HepG2 (cell line): ENCODE data around the gene GFAP. TPM values are rescaled to one million over a fixed set of nuclear protein-coding genes. Genes with fewer than 3 reads are reported as not detected.

Experiments used
- ATAC-seq: fragments of 200-7000 bp; cut with Tn5 transposase; 3 replicates; pipeline ENCODE4 v1.9.1; 2020; ENCODE audit warnings: mild to moderate bottlenecking, moderate library complexity
- BruUV-seq: library from RNA; stranded (reverse); fragments of 400-500 nt; replicated peaks from 2 replicates; lab custom pipeline; 2021; lab: Mats Ljungman, UMichigan
- CTCF ChIA-PET: fragments of 300-600 bp; formaldehyde crosslinking; extraction: SDS; loops from one replicate; lab custom pipeline; 2021; ENCODE audit warnings: low total read pairs, inconsistent platforms, low intra/inter-chr PET ratio; lab: Yijun Ruan, JAX
- POLR2A ChIA-PET: fragments of 350-600 bp; sonication (Branson Sonifier 250); formaldehyde crosslinking; loops from one replicate; lab custom pipeline; 2020; ENCODE audit warnings: antibody characterized with exemption, inconsistent platforms; lab: Yijun Ruan, JAX
- DNase-seq: peaks from one replicate; pipeline ENCODE4 v3.0.0-alpha.2; 2015; ENCODE audit warnings: low spot score
- FAIRE-seq: peaks from 3 replicates; lab custom pipeline; 2011; peaks lifted over from hg19 to GRCh38; lab: Jason Lieb, UNC
- H2AFZ ChIP-seq: one replicate; pipeline ENCODE4 v1.6.1; 2011; ENCODE audit warnings: low read length, inconsistent platforms
- H3K27ac ChIP-seq: fragments of 300-600 bp; 3 replicates; pipeline ENCODE4 v1.8.0; 2011; ENCODE audit warnings: mixed run types, mild to moderate bottlenecking, mixed read lengths, low read length, inconsistent platforms; ENCODE audit not compliant: insufficient read depth; ENCODE audit errors: extremely low read length
- H3K27me3 ChIP-seq, 2 experiments: fragments of 200-600 bp in 1 of 2; 2 replicates in 1 of 2; 3 replicates in 1 of 2; pipeline versions ENCODE4 v1.6.0 to v1.8.0; 2011; ENCODE audit warnings: low read length in 2 of 2, mild to moderate bottlenecking in 2 of 2, moderate library complexity in 2 of 2, inconsistent platforms in 1 of 2; ENCODE audit not compliant: insufficient read depth in 2 of 2, control insufficient read depth in 1 of 2
- H3K36me3 ChIP-seq, 2 experiments: fragments of 200-600 bp in 1 of 2; replicated peaks in 1 of 2; 2 replicates in 1 of 2; 3 replicates in 1 of 2; pipeline versions ENCODE4 v1.5.1 to v1.8.0; 2011; ENCODE audit warnings: low read length in 2 of 2, inconsistent platforms in 1 of 2; ENCODE audit not compliant: insufficient read depth in 2 of 2, control insufficient read depth in 1 of 2
- H3K4me1 ChIP-seq: 2 replicates; pipeline ENCODE4 v1.5.1; 2012; ENCODE audit warnings: low read length, inconsistent platforms; ENCODE audit not compliant: insufficient read depth
- H3K4me2 ChIP-seq: 2 replicates; pipeline ENCODE4 v1.6.0; 2011; ENCODE audit warnings: low read depth, low read length, inconsistent platforms
- H3K4me3 ChIP-seq, 3 experiments: fragments of 200-600 bp in 1 of 3; sonication (generic), shearing (Covaris generic) in 1 of 3; replicated peaks in 1 of 3; 2 replicates each; pipeline ENCODE4 v1.5.1; 2011 to 2016; ENCODE audit warnings: low read length in 3 of 3, inconsistent platforms in 2 of 3, low read depth in 2 of 3, mild to moderate bottlenecking in 2 of 3, control low read depth in 1 of 3, mixed read lengths in 1 of 3; ENCODE audit not compliant: insufficient read depth in 1 of 3
- H3K79me2 ChIP-seq: one replicate; pipeline ENCODE4 v1.6.1; 2011; ENCODE audit warnings: low read length, inconsistent platforms; ENCODE audit not compliant: insufficient read depth
- H3K9ac ChIP-seq: 2 replicates; pipeline ENCODE4 v1.6.0; 2011; ENCODE audit warnings: mild to moderate bottlenecking, low read depth, low read length, inconsistent platforms; ENCODE audit not compliant: insufficient read depth
- H3K9me3 ChIP-seq: 2 replicates; pipeline ENCODE4 v1.5.1; 2012; ENCODE audit warnings: mild to moderate bottlenecking, low read length
- H4K20me1 ChIP-seq: 2 replicates; pipeline ENCODE4 v1.6.0; 2011; ENCODE audit warnings: inconsistent platforms, mild to moderate bottlenecking, low read length, moderate library complexity; ENCODE audit not compliant: insufficient read depth
- EED ChIP-seq: sonication (generic); formaldehyde crosslinking; IDR thresholded peaks from 2 replicates; pipeline ENCODE4 v1.5.0; 2020; ENCODE audit warnings: mild to moderate bottlenecking, missing genetic modification reagents
- HOXA3 ChIP-seq: sonication (generic); formaldehyde crosslinking; IDR thresholded peaks from 2 replicates; pipeline ENCODE4 v1.5.0; 2020; ENCODE audit warnings: missing genetic modification reagents
- KDM2A ChIP-seq: sonication (generic); formaldehyde crosslinking; IDR thresholded peaks from 2 replicates; pipeline ENCODE4 v1.4.0; 2020; ENCODE audit warnings: low read depth, missing genetic modification reagents, borderline replicate concordance
- RARA ChIP-seq: IDR thresholded peaks from 2 replicates; pipeline ENCODE4 v1.6.1; 2016; ENCODE audit warnings: missing genetic modification reagents, missing compliant biosample characterization
- SKI ChIP-seq: fragments of 450-650 bp; IDR thresholded peaks from one replicate; pipeline ENCODE4 v1.6.1; 2018; ENCODE audit warnings: mild to moderate bottlenecking; ENCODE audit not compliant: partially characterized antibody
- TEAD3 ChIP-seq: optimal IDR thresholded peaks from 2 replicates; pipeline ENCODE3; 2016; ENCODE audit warnings: borderline replicate concordance
- ZMYM3 ChIP-seq: sonication (generic); formaldehyde crosslinking; IDR thresholded peaks from 2 replicates; pipeline ENCODE4 v1.5.1; 2020; ENCODE audit warnings: mild to moderate bottlenecking, missing genetic modification reagents
- ZNF317 ChIP-seq: sonication (generic); formaldehyde crosslinking; IDR thresholded peaks from 2 replicates; pipeline ENCODE4 v1.5.0; 2020; ENCODE audit warnings: mild to moderate bottlenecking, missing genetic modification reagents
- ZNF788 ChIP-seq: sonication (generic); formaldehyde crosslinking; IDR thresholded peaks from 2 replicates; pipeline ENCODE4 v1.5.0; 2020; ENCODE audit warnings: mild to moderate bottlenecking, missing genetic modification reagents, borderline replicate concordance
- WGBS: methylation state at CpG from one replicate; pipeline ENCODE4 v1.1.6; 2017; ENCODE audit warnings: low lambda C conversion rate; 5-methylcytosine and 5-hydroxymethylcytosine counted together
- in situ Hi-C: cut with HindIII; loops from 2 replicates; pipeline ENCODE4 v1.10.0; 2017; ENCODE audit warnings: low pct_unique_long_range_greater_than_20kb; ENCODE audit not compliant: extremely low pct_ligation_motif_present
- intact Hi-C: fragments of 100-400 bp; cut with micrococcal nuclease; formaldehyde crosslinking; loops from one replicate; pipeline ENCODE4 v1.10.0; 2022; ENCODE audit not compliant: unreplicated experiment
- polyA plus RNA-seq, 8 experiments: library from polyadenylated mRNA; depleted of rRNA in 3 of 8; stranded (reverse) in 7 of 8; unstranded in 1 of 8; fragments of >200 nt; fragmentation: Illumina TruSeq in 4 of 8; extraction: Trizol in 4 of 8; gene quantifications; 2 replicates each; pipeline versions ENCODE4 v1.2.1 to v1.2.3, GENCODE V29; 2011 to 2016; ENCODE audit warnings: low read depth in 4 of 8, missing spikeins in 1 of 8, mixed read lengths in 1 of 8; ENCODE audit not compliant: insufficient read depth in 1 of 8
- total RNA-seq, 5 experiments: library from RNA; depleted of rRNA; stranded (reverse); fragments of >200 nt; fragmentation: Illumina TruSeq; extraction: Trizol; gene quantifications; 2 replicates each; pipeline ENCODE4 v1.2.3, GENCODE V29; 2016; ENCODE audit warnings: low read depth in 1 of 5
- TF ChIP-seq, protein P1 (sequence below), 2 experiments: sonication (generic) in 1 of 2; formaldehyde crosslinking in 1 of 2; IDR thresholded peaks; 2 replicates each; pipeline versions ENCODE4 v1.6.1 to v1.9.0; 2014 to 2022; ENCODE audit warnings: antibody characterized with exemption in 1 of 2, borderline replicate concordance in 1 of 2, inconsistent platforms in 1 of 2, low read depth in 1 of 2, missing genetic modification reagents in 1 of 2
- TF ChIP-seq, protein P2 (sequence below): sonication (generic); formaldehyde crosslinking; IDR thresholded peaks from 2 replicates; pipeline ENCODE4 v1.5.1; 2020; ENCODE audit warnings: mild to moderate bottlenecking, missing genetic modification reagents, borderline replicate concordance

Gene GFAP
- total and polyA plus RNA-seq, 2 of the 13 experiments (the other 11 are each of a cell fraction or from before 2014, with no cell fraction given), result 0.11 to 0.29 TPM

DNA sequence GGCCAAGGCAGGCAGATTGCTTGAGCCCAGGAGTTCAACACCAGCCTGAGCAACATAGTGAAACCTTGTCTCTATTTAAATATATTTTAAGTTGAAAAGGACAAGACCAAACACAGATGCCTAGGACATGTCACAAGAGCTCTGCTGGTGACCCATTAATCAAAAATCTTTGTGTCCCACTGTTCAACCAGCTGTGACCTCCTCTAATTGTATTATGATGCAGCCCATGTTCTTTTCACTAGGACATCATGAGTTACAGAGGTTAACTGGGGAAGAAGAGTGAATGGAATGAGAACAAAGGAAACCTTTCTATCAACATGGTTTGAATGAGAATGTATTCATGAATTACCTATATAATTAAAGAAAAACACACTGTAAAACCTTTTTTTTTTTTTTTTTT, 23.1 kb downstream of the GFAP start (continued):
- TF ChIP-seq, protein P1, sequence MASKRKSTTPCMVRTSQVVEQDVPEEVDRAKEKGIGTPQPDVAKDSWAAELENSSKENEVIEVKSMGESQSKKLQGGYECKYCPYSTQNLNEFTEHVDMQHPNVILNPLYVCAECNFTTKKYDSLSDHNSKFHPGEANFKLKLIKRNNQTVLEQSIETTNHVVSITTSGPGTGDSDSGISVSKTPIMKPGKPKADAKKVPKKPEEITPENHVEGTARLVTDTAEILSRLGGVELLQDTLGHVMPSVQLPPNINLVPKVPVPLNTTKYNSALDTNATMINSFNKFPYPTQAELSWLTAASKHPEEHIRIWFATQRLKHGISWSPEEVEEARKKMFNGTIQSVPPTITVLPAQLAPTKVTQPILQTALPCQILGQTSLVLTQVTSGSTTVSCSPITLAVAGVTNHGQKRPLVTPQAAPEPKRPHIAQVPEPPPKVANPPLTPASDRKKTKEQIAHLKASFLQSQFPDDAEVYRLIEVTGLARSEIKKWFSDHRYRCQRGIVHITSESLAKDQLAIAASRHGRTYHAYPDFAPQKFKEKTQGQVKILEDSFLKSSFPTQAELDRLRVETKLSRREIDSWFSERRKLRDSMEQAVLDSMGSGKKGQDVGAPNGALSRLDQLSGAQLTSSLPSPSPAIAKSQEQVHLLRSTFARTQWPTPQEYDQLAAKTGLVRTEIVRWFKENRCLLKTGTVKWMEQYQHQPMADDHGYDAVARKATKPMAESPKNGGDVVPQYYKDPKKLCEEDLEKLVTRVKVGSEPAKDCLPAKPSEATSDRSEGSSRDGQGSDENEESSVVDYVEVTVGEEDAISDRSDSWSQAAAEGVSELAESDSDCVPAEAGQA (IDR thresholded peaks at IDR 0.05; ENCODE audit: low read depth), result no peak
- TF ChIP-seq, protein P1 (CRISPR knock-in tag; IDR thresholded peaks at IDR 0.05; ENCODE audit: borderline replicate concordance), result no peak
- TF ChIP-seq, all 625 proteins: peak for 0

DNA sequence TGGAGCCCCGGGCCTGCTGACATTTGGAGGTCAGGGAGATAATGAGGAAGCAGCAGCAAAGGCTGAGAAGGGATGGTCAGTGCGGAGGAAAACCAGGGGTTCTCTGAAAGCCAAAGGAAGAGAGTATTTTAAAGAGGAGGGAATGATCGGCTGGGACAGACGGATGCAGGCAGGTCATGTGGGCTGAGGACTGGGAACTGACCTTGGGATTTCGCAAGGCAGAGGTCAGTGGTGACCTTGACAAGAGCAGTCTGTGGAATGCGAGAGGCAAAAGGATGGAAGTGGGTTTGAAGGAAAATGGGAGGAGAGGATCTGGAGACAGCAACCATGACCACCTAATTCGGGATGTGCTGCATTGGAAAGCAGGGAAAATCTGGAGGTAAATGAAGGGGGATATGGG, 26.3 kb downstream of the GFAP start:
- no TSS peak for BruUV-seq
- H2AFZ ChIP-seq, result no peak overlapping the region
- intact Hi-C loops (no loop called here), in situ Hi-C loops (no loop called here)
- FAIRE-seq (peak; percentile 86), DNase-seq (peak; percentile 50), ATAC-seq (peak; percentile 79)
- H3K9ac ChIP-seq, result no peak overlapping the region
- no peaks in the 10 kb centered on the region for H3K27me3 ChIP-seq
- POLR2A ChIA-PET, result no interaction called here
- peak overlapping the region; percentile 25; the same call in 1 of the 2 replicates for H3K4me2 ChIP-seq
- H3K4me3 ChIP-seq, result peak overlapping the region in 1 of 3 experiments; percentile 9; a peak in 1 of 6 replicates
- CTCF ChIA-PET, result no interaction called here
- peaks cover 22% of the 10 kb centered on the region for H4K20me1 ChIP-seq
- 42% methylated on average over 7 of the region's 7 CpGs for WGBS
- no peak overlapping the region for H3K27ac ChIP-seq
- peaks cover 23 to 59% of the 10 kb centered on the region in 2 experiments for H3K36me3 ChIP-seq
- no peaks in the 10 kb centered on the region for H3K9me3 ChIP-seq
- H3K4me1 ChIP-seq, result peaks cover 22% of the 10 kb centered on the region
- H3K79me2 ChIP-seq, result peaks cover 38% of the 10 kb centered on the region
- 0 out of 2 replicates have a peak, but pooled peaks have one; percentile 52 for TF ChIP-seq KDM2A (CRISPR knock-in tag)
- TF ChIP-seq HOXA3 (CRISPR knock-in tag), result peak; percentile 60; the same call in 1 of the 2 replicates
- TF ChIP-seq, protein P2, sequence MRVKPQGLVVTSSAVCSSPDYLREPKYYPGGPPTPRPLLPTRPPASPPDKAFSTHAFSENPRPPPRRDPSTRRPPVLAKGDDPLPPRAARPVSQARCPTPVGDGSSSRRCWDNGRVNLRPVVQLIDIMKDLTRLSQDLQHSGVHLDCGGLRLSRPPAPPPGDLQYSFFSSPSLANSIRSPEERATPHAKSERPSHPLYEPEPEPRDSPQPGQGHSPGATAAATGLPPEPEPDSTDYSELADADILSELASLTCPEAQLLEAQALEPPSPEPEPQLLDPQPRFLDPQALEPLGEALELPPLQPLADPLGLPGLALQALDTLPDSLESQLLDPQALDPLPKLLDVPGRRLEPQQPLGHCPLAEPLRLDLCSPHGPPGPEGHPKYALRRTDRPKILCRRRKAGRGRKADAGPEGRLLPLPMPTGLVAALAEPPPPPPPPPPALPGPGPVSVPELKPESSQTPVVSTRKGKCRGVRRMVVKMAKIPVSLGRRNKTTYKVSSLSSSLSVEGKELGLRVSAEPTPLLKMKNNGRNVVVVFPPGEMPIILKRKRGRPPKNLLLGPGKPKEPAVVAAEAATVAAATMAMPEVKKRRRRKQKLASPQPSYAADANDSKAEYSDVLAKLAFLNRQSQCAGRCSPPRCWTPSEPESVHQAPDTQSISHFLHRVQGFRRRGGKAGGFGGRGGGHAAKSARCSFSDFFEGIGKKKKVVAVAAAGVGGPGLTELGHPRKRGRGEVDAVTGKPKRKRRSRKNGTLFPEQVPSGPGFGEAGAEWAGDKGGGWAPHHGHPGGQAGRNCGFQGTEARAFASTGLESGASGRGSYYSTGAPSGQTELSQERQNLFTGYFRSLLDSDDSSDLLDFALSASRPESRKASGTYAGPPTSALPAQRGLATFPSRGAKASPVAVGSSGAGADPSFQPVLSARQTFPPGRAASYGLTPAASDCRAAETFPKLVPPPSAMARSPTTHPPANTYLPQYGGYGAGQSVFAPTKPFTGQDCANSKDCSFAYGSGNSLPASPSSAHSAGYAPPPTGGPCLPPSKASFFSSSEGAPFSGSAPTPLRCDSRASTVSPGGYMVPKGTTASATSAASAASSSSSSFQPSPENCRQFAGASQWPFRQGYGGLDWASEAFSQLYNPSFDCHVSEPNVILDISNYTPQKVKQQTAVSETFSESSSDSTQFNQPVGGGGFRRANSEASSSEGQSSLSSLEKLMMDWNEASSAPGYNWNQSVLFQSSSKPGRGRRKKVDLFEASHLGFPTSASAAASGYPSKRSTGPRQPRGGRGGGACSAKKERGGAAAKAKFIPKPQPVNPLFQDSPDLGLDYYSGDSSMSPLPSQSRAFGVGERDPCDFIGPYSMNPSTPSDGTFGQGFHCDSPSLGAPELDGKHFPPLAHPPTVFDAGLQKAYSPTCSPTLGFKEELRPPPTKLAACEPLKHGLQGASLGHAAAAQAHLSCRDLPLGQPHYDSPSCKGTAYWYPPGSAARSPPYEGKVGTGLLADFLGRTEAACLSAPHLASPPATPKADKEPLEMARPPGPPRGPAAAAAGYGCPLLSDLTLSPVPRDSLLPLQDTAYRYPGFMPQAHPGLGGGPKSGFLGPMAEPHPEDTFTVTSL (CRISPR knock-in tag), result peak; percentile 43; the same call in 1 of the 2 replicates
- 0 out of 2 replicates have a peak, but pooled peaks have one; percentile 42 for TF ChIP-seq ZNF788
- peak; percentile 29; the same call in 1 of the 2 replicates for TF ChIP-seq EED (CRISPR knock-in tag)
- 0 out of 2 replicates have a peak, but pooled peaks have one; percentile 54 for TF ChIP-seq ZNF317
- TF ChIP-seq TEAD3 (CRISPR knock-in tag), result peak; percentile 91
- TF ChIP-seq RARA, result peak; percentile 69
- TF ChIP-seq SKI, result peak; percentile 41
- TF ChIP-seq ZMYM3 (CRISPR knock-in tag), result no peak
